A673 (cell line): Measurements from ENCODE around the gene PDGFD.

Experiments used
- EZH2 ChIP-seq: fragments of 200-600 bp; sonication (generic); IDR thresholded peaks from 2 replicates; pipeline ENCODE4 v1.6.1; 2017; ENCODE audit warnings: borderline replicate concordance, low read depth, mild to moderate bottlenecking, mixed read lengths, antibody characterized with exemption, low read length; ENCODE audit not compliant: poor library complexity, severe bottlenecking
- TF ChIP-seq, protein P1 (sequence below): fragments of 300-800, 200-600 bp; sonication (generic); conservative IDR thresholded peaks from 2 replicates; pipeline ENCODE4 v1.5.1; 2017; ENCODE audit warnings: low read depth, mild to moderate bottlenecking, antibody characterized with exemption, low read length, moderate library complexity, mixed read lengths

DNA sequence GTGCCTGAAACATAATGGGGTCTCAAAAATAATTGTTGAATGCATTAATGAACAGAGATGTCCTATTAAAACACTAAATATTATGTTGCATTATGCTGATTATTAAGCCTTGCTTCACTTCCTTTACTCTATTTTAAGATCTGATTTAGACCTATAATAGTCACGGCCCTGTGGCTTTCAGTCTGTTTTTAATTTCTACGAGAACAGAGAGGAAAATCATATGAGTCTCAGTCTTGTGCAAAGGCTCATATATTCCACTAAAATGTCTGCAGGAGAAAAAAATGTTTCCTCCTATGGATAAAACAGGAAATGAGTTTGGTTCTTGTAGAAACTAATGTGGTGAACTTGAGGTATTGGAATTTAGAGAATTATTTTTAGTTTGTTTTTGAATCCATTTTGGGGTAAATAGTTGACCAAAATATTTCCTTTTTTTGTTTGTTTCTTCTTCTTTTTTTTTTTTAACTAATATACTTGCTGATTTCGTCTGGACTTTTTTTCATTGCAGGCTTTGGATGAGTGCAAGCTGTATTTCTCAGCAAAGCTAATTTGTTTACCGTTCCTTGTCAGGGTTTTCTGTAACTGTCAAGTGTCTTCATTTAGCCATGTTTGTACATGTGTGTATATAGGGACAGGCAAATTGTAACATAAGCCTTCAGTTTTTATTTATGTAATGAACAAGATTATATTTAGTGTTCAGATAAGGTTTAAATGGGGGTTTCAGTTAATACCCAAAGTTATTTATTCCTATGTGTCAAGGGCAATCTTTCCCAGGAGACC is 266.6 kb downstream of the PDGFD start:
- TF ChIP-seq, protein P1, sequence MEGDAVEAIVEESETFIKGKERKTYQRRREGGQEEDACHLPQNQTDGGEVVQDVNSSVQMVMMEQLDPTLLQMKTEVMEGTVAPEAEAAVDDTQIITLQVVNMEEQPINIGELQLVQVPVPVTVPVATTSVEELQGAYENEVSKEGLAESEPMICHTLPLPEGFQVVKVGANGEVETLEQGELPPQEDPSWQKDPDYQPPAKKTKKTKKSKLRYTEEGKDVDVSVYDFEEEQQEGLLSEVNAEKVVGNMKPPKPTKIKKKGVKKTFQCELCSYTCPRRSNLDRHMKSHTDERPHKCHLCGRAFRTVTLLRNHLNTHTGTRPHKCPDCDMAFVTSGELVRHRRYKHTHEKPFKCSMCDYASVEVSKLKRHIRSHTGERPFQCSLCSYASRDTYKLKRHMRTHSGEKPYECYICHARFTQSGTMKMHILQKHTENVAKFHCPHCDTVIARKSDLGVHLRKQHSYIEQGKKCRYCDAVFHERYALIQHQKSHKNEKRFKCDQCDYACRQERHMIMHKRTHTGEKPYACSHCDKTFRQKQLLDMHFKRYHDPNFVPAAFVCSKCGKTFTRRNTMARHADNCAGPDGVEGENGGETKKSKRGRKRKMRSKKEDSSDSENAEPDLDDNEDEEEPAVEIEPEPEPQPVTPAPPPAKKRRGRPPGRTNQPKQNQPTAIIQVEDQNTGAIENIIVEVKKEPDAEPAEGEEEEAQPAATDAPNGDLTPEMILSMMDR: no peak
- no peak for TF ChIP-seq EZH2
